IMR-90 (cell line): ENCODE results near the gene GNA15. TPM values are rescaled to one million over a fixed set of nuclear protein-coding genes. Genes with fewer than 3 reads are reported as not detected.

Experiments
- ATAC-seq: fragments of 200-7000 bp; cut with Tn5 transposase; 2 replicates; pipeline ENCODE4 v1.9.1; 2020; ENCODE audit warnings: low read depth, mild to moderate bottlenecking, moderate library complexity
- BruUV-seq: library from RNA; stranded (reverse); fragments of 400-500 nt; replicated peaks from 2 replicates; lab custom pipeline; 2021; lab: Mats Ljungman, UMichigan
- CTCF ChIA-PET: fragments of 300-600 bp; formaldehyde crosslinking; extraction: SDS; loops from one replicate; lab custom pipeline; 2021; ENCODE audit warnings: antibody characterized with exemption; lab: Yijun Ruan, JAX
- POLR2A ChIA-PET: fragments of 300-600 bp; sonication (Branson Sonifier 250); formaldehyde crosslinking; loops from one replicate; lab custom pipeline; 2022; ENCODE audit warnings: antibody characterized with exemption; ENCODE audit not compliant: unreplicated experiment; lab: Charles Lee
- DNase-seq: peaks from one replicate; pipeline ENCODE4 v3.0.0; 2013
- H2AFZ ChIP-seq: replicated peaks from 2 replicates; pipeline ENCODE3; 2013; ENCODE audit warnings: low read length, mild to moderate bottlenecking; ENCODE audit not compliant: poor library complexity
- H2AK5ac ChIP-seq: 2 replicates; pipeline ENCODE4 v1.6.1; 2013; ENCODE audit warnings: low read depth, low read length, inconsistent platforms
- H2AK9ac ChIP-seq: replicated peaks from 2 replicates; pipeline ENCODE3; 2013; ENCODE audit warnings: mild to moderate bottlenecking, low read depth, low read length, moderate library complexity; ENCODE audit not compliant: poor library complexity
- H2BK120ac ChIP-seq: 2 replicates; pipeline ENCODE4 v1.6.1; 2013; ENCODE audit warnings: low read depth, low read length, inconsistent platforms
- H2BK15ac ChIP-seq: 3 replicates; pipeline ENCODE4 v1.6.1; 2013; ENCODE audit warnings: low read depth, low read length, inconsistent platforms
- H2BK20ac ChIP-seq: 2 replicates; pipeline ENCODE4 v1.6.1; 2013; ENCODE audit warnings: low read depth, mild to moderate bottlenecking, inconsistent platforms, low read length, moderate library complexity
- H2BK5ac ChIP-seq: 2 replicates; pipeline ENCODE4 v1.6.1; 2013; ENCODE audit warnings: mild to moderate bottlenecking, low read depth, low read length, inconsistent platforms; ENCODE audit not compliant: poor library complexity, severe bottlenecking
- H3K14ac ChIP-seq: replicated peaks from 2 replicates; pipeline ENCODE4 v1.6.1; 2013; ENCODE audit warnings: low read depth, low read length, inconsistent platforms
- H3K18ac ChIP-seq: 2 replicates; pipeline ENCODE4 v1.6.1; 2013; ENCODE audit warnings: low read depth, low read length, control low read depth
- H3K23ac ChIP-seq: 2 replicates; pipeline ENCODE4 v1.6.1; 2013; ENCODE audit warnings: low read depth, low read length, inconsistent platforms
- H3K27ac ChIP-seq: 2 replicates; pipeline ENCODE4 v1.5.1; 2013; ENCODE audit warnings: mild to moderate bottlenecking, control low read depth, low read length; ENCODE audit not compliant: insufficient read depth
- H3K27me3 ChIP-seq: 2 replicates; pipeline ENCODE4 v1.6.1; 2013; ENCODE audit warnings: low read length; ENCODE audit not compliant: control insufficient read depth, insufficient read depth
- H3K36me3 ChIP-seq: 2 replicates; pipeline ENCODE4 v1.6.1; 2013; ENCODE audit warnings: low read length, mixed read lengths; ENCODE audit not compliant: control insufficient read depth, insufficient read depth
- H3K4ac ChIP-seq: 2 replicates; pipeline ENCODE4 v1.6.1; 2013; ENCODE audit warnings: low read depth, low read length, inconsistent platforms
- H3K4me1 ChIP-seq: 2 replicates; pipeline ENCODE4 v1.6.1; 2013; ENCODE audit warnings: low read length, mixed read lengths; ENCODE audit not compliant: control insufficient read depth, insufficient read depth
- H3K4me2 ChIP-seq: 2 replicates; pipeline ENCODE4 v1.6.1; 2013; ENCODE audit warnings: low read depth, mild to moderate bottlenecking, control low read depth, low read length, moderate library complexity
- H3K4me3 ChIP-seq: 2 replicates; pipeline ENCODE4 v1.5.1; 2013; ENCODE audit warnings: low read depth, mild to moderate bottlenecking, control low read depth, low read length, moderate library complexity; ENCODE audit not compliant: insufficient read depth
- H3K56ac ChIP-seq: 2 replicates; pipeline ENCODE4 v1.6.1; 2013; ENCODE audit warnings: low read length, inconsistent platforms; ENCODE audit not compliant: insufficient read depth; ENCODE audit errors: extremely low read depth
- H3K79me1 ChIP-seq, 2 experiments: 2 replicates each; pipeline ENCODE4 v1.6.1; 2013; ENCODE audit warnings: low read length in 2 of 2, inconsistent platforms in 1 of 2, low read depth in 1 of 2
- H3K9ac ChIP-seq: 2 replicates; pipeline ENCODE4 v1.6.1; 2013; ENCODE audit warnings: low read depth, low read length, control low read depth
- H3K9me1 ChIP-seq: 2 replicates; pipeline ENCODE4 v1.6.1; 2013; ENCODE audit warnings: low read length, inconsistent platforms; ENCODE audit not compliant: insufficient read depth
- H3K9me3 ChIP-seq: 2 replicates; pipeline ENCODE4 v1.6.1; 2013; ENCODE audit warnings: low read length; ENCODE audit not compliant: control insufficient read depth, insufficient read depth
- H4K20me1 ChIP-seq: 2 replicates; pipeline ENCODE4 v1.6.1; 2013; ENCODE audit warnings: low read length, inconsistent platforms; ENCODE audit not compliant: insufficient read depth
- H4K5ac ChIP-seq: 2 replicates; pipeline ENCODE4 v1.6.1; 2013; ENCODE audit warnings: mild to moderate bottlenecking, low read depth, low read length, control low read depth
- H4K8ac ChIP-seq, 2 experiments: 2 replicates each; pipeline ENCODE4 v1.6.1; 2013; ENCODE audit warnings: low read depth in 2 of 2, low read length in 2 of 2, control low read depth in 1 of 2, inconsistent platforms in 1 of 2
- H4K91ac ChIP-seq: 2 replicates; pipeline ENCODE4 v1.6.1; 2013; ENCODE audit warnings: low read depth, low read length, inconsistent platforms; ENCODE audit not compliant: insufficient read depth
- CHD1 ChIP-seq: IDR thresholded peaks from 2 replicates; pipeline ENCODE4 v1.6.1; 2012; ENCODE audit warnings: low read depth, low read length, improper control_type of control experiment
- RFX5 ChIP-seq: IDR thresholded peaks from 2 replicates; pipeline ENCODE4 v1.8.0; 2012; ENCODE audit warnings: low read depth, mild to moderate bottlenecking, low read length, moderate library complexity
- WGBS, 2 experiments: methylation state at CpG; one replicate each; pipeline versions ENCODE4 v1.1.5 to v1.1.7; 2013; ENCODE audit warnings: missing lambda C conversion rate in 2 of 2; ENCODE audit not compliant: insufficient read length in 1 of 2; ENCODE audit errors: extremely low coverage in 2 of 2; 5-methylcytosine and 5-hydroxymethylcytosine counted together
- dilution Hi-C: fragments of 300-500 bp; cut with HindIII; formaldehyde crosslinking; loops from one replicate; pipeline ENCODE4 v1.14.3; 2018; ENCODE audit warnings: low sequenced_read_pairs; ENCODE audit not compliant: unreplicated experiment
- in situ Hi-C: fragments of 300-500 bp; cut with MboI; formaldehyde crosslinking; loops from 3 replicates; pipeline ENCODE4 v1.14.3; 2019; ENCODE audit warnings: low sequenced_read_pairs, inconsistent platforms, mixed read lengths
- intact Hi-C: fragments of 100-400 bp; cut with micrococcal nuclease; formaldehyde crosslinking; loops from 2 replicates; pipeline ENCODE4 v1.10.0; 2022
- polyA plus RNA-seq, 3 experiments: library from polyadenylated mRNA; depleted of rRNA; stranded (reverse); fragments of >200 nt; gene quantifications; 2 replicates each; pipeline ENCODE4 v1.2.3, GENCODE V29; 2012; ENCODE audit warnings: low replicate concordance in 1 of 3
- total RNA-seq: library from RNA; depleted of rRNA; stranded (reverse); fragments of >200 nt; gene quantifications from 2 replicates; pipeline ENCODE4 v1.2.3, GENCODE V29; 2012
- TF ChIP-seq, protein P1 (sequence below): fragments of 150-350 bp; IDR thresholded peaks from 2 replicates; pipeline ENCODE4 v1.6.1; 2017; ENCODE audit warnings: mild to moderate bottlenecking, antibody characterized with exemption, low read length, low read depth

Gene GNA15
- total and polyA plus RNA-seq, 2 of the 4 experiments (the other 2 are of a cell fraction) = 0.18 TPM; not detected in 1

DNA sequence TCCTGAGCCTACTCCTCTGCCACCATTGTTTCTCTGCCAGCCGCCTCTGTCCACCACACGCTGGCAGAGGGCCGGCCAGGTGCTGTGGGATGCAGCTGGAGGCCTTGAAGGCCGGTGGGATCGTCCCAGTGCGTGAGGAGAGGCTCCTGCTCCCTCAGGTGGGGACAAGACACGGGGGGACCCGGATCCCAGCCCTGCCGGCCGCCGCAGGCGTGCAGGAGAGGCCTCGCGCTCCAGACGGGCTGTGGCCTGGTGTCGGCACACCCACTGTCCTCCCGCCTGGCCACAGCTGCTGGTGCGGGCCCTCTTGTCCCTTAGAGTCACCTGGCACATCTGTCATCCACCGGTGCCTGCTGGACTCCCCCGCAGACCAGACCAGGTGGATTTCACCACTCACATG, 18.1 kb upstream of the GNA15 start:
- WGBS, 2 experiments = 95% methylated on average over 12 of the region's 20 CpGs; no CpG with 5 or more reads in 1 of the 2 experiments
- Histone ChIP-seq H3K4me2 (no peak overlapping the region), H3K4me1 (peaks cover 9% of the 10 kb centered on the region), H3K4me3 (no peak overlapping the region), H3K9me3 (no peaks in the 10 kb centered on the region), H3K36me3 (peaks cover 34% of the 10 kb centered on the region), H3K9me1 (peaks cover 7% of the 10 kb centered on the region), H3K27me3 (no peaks in the 10 kb centered on the region), H3K79me1 (peaks cover 4 to 40% of the 10 kb centered on the region in 2 experiments; a peak in 2 of 4 replicates), H2BK15ac (no peak overlapping the region), H3K18ac (no peak overlapping the region), H2BK20ac (no peak overlapping the region), H2AK9ac (no peak overlapping the region), H3K56ac (no peak overlapping the region), H3K4ac (no peak overlapping the region), H2AFZ (no peak overlapping the region), H4K8ac (no peak overlapping the region), H4K5ac (no peak overlapping the region), H4K20me1 (peaks cover 16% of the 10 kb centered on the region), H3K14ac (no peak overlapping the region), H3K27ac (no peak overlapping the region), H3K23ac (no peak overlapping the region), H4K91ac (no peak overlapping the region), H3K9ac (no peak overlapping the region), H2AK5ac (no peak overlapping the region), H2BK5ac (no peak overlapping the region), H2BK120ac (no peak overlapping the region)
- ChIA-PET POLR2A (no interaction called here), CTCF (no interaction called here)
- ATAC-seq (no peak), DNase-seq (no peak)
- BruUV-seq = no TSS peak
- intact Hi-C loops (no loop called here), in situ Hi-C loops (no loop called here), dilution Hi-C loops (no loop called here)
- TF ChIP-seq CHD1 (no peak), RFX5 (no peak)
- TF ChIP-seq, protein P1, sequence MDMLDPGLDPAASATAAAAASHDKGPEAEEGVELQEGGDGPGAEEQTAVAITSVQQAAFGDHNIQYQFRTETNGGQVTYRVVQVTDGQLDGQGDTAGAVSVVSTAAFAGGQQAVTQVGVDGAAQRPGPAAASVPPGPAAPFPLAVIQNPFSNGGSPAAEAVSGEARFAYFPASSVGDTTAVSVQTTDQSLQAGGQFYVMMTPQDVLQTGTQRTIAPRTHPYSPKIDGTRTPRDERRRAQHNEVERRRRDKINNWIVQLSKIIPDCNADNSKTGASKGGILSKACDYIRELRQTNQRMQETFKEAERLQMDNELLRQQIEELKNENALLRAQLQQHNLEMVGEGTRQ = no peak
